ENCODE measurements around the gene RNF180. TPM values are rescaled to one million over a fixed set of nuclear protein-coding genes. Genes with fewer than 3 reads are reported as not detected.

RNF180 gene
- total and polyA plus RNA-seq, 2 of the 13 experiments (the other 11 are each of a cell fraction or from before 2014, with no cell fraction given), result 0.20 TPM; not detected in 1

GRCh38 chr5:64312491-64312890 is 146.8 kb downstream of the RNF180 start:
- 10% methylated on average over 4 of the region's 4 CpGs for WGBS (ENCODE audit: low lambda C conversion rate)
- Histone ChIP-seq H3K36me3 (replicated peaks in 1 of 2; ENCODE audit: control insufficient read depth in 1 of 2, insufficient read depth in 2 of 2, low read length in 2 of 2) (no peaks in the 10 kb centered on the region), H3K4me2 (ENCODE audit: low read depth, low read length) (no peak overlapping the region), H4K20me1 (ENCODE audit: insufficient read depth, low read length) (no peaks in the 10 kb centered on the region), H3K9ac (ENCODE audit: insufficient read depth, low read depth, low read length) (no peak overlapping the region), H3K27ac (ENCODE audit: extremely low read length, insufficient read depth, low read length) (no peak overlapping the region), H3K27me3 (ENCODE audit: control insufficient read depth in 1 of 2, insufficient read depth in 2 of 2, low read length in 2 of 2) (no peaks in the 10 kb centered on the region), H2AFZ (ENCODE audit: low read length) (no peak overlapping the region), H3K4me3 (replicated peaks in 1 of 3; ENCODE audit: insufficient read depth in 1 of 3, low read depth in 2 of 3, low read length in 3 of 3) (no peak overlapping the region), H3K4me1 (ENCODE audit: insufficient read depth, low read length) (no peaks in the 10 kb centered on the region), H3K79me2 (ENCODE audit: insufficient read depth, low read length) (no peaks in the 10 kb centered on the region), H3K9me3 (ENCODE audit: low read length) (no peaks in the 10 kb centered on the region)
- FAIRE-seq (no peak), ATAC-seq (no peak), DNase-seq (ENCODE audit: low spot score) (no peak)
- no TSS peak for BruUV-seq (replicated peaks)
- intact Hi-C loops (cut with micrococcal nuclease; ENCODE audit: unreplicated experiment), result no loop called here
- in situ Hi-C loops (cut with HindIII; ENCODE audit: extremely low pct_ligation_motif_present, low pct_unique_long_range_greater_than_20kb), result no loop called here
- ChIA-PET POLR2A (no interaction called here), CTCF (ENCODE audit: low intra/inter-chr PET ratio, low total read pairs) (no interaction called here)
- no peak for TF ChIP-seq ESRRA (CRISPR knock-in tag; IDR thresholded peaks at IDR 0.05; ENCODE audit: low read depth)
- no peak for TF ChIP-seq ZNF503 (CRISPR knock-in tag; IDR thresholded peaks at IDR 0.05)
- TF ChIP-seq PHF21A (CRISPR knock-in tag; IDR thresholded peaks at IDR 0.05), result no peak
- TF ChIP-seq ZNF792 (CRISPR knock-in tag; IDR thresholded peaks at IDR 0.05), result no peak
- no peak for TF ChIP-seq ZNF607 (CRISPR knock-in tag; IDR thresholded peaks at IDR 0.05; ENCODE audit: borderline replicate concordance)
- TF ChIP-seq ARID3A (IDR thresholded peaks at IDR 0.05; ENCODE audit: low read depth, low read length), result no peak
- no peak for TF ChIP-seq REL (CRISPR knock-in tag; conservative IDR thresholded peaks at IDR 0.05)
- no peak for TF ChIP-seq ZBTB44 (CRISPR knock-in tag; IDR thresholded peaks at IDR 0.05)
- TF ChIP-seq CENPBD1 (CRISPR knock-in tag; IDR thresholded peaks at IDR 0.05; ENCODE audit: borderline replicate concordance, low read depth), result no peak
- TF ChIP-seq HMGXB3 (CRISPR knock-in tag; IDR thresholded peaks at IDR 0.05; ENCODE audit: borderline replicate concordance), result no peak
- TF ChIP-seq RBM22 (optimal IDR thresholded peaks at IDR 0.05; ENCODE audit: low read length), result no peak
- no peak for TF ChIP-seq PCBP2 (optimal IDR thresholded peaks at IDR 0.05; ENCODE audit: low read depth, low read length, poor library complexity, severe bottlenecking)
- TF ChIP-seq ZC3H4 (CRISPR knock-in tag; IDR thresholded peaks at IDR 0.05; ENCODE audit: borderline replicate concordance), result no peak
- no peak for TF ChIP-seq AGO2 (optimal IDR thresholded peaks at IDR 0.05; ENCODE audit: low read depth, low read length)
- no peak for TF ChIP-seq SMAD3 (CRISPR knock-in tag; IDR thresholded peaks at IDR 0.05)

Measured in HepG2 (cell line).